Amygdala (tissue), 56 donors: ENCODE measurements around the gene AVPI1.
"Not testable (repeated sequence)": the region's sequence is repeated elsewhere in the genome, so short reads cannot be mapped to it uniquely, and the experiment has no call there.

Experiments
- DNase-seq, 56 donors: peaks; one replicate each; lab custom pipeline; 2025; lab: John Stamatoyannopoulos, UW

AVPI1 gene

GRCh38 chr10:97684368-97684713 is 2.7 kb downstream of the AVPI1 start:
- not testable (repeated sequence) for DNase-seq

GRCh38 chr10:97683556-97684367 is 3.3 kb downstream of the AVPI1 start:
- DNase-seq = peak in 2 of 56 donors; percentile 5 to 32

DNA sequence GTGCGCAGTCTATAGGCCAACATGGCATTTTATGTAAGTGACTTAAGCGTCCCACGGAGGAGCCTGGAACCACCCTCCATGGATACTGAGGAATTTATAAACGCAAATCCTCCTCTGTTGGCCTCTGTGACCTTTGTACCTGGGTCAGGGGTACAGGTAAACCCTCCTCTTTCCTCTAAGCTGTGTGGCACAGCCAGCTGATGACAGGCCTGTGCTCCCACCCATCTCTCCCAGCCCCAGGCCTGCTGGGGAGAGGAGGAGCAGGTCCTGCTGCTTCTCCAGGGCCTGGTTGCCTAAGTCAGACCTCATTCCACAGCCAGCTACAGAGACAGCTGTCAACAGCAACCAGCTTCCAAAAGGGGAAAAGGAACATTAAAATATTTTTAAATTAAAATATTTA is 5.0 kb downstream of the AVPI1 start:
- no peak for DNase-seq

GRCh38 chr10:97679594-97679993 is 7.4 kb downstream of the AVPI1 start:
- no peak for DNase-seq

DNA sequence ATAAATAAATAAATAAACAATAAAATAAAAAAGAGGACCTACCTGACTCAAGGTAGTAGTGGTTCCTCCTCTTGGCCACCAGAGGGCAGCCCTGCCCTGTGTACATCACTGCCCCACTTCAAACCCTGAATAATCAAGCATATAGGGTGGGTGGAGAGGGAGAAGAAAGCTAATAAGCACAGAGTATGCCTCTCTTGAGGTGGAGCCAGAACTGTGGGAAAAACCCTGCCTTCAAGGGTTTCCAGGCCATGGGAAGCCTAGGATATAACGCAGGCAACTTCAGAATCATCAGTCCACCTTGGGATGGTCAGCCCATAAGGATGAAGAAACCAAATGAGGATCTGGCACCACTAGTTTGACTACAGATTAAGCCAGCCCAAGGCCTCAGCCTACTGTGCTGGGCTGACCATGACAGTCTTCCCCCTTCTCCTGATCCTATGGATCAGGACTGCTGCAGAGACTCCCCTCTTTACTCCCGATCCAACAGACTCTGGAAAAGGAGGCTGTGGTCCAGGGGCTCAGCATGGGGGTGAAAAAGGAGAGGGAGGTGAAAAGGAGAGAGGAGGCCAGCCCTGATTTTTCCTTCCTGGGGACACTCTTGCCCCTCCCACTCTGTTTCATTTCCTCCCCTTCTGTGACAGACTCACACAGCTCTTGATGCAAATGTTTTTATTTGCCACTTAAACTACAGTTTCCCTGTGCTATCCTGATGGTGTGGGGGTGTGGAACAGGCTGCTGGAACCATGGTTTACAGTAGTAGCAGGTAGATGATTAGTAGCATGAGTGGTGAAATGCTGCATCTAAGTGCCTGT is 10.1 kb downstream of the AVPI1 start:
- DNase-seq = peak in 9 of 56 donors; percentile 15 to 45 (median 22)

- DNase-seq = no peak
Observed at GRCh38 chr10:97675222-97675621, 11.8 kb downstream of the AVPI1 start.

GRCh38 chr10:97673736-97674525 is 13.1 kb downstream of the AVPI1 start:
- peak in 13 of 56 donors; percentile 8 to 47 (median 29) for DNase-seq

DNA sequence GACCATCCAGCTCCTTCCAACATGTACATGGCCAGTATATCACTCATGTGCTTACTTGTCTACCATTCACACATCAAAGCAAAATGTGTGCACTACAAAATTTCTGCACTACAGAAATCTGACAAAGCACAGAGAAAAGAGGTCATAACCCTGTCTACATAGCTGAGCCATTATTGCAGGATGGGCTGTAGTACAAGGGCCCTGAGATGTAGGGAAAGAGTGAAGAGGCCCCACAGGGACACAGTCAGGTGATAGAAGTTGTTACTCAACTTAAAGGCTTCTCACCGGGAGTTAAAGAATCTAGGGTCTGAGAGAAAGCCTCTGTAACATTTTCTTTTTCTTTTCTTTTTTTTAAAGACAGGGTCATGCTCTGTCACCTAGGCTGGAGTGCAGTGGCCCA is 17.5 kb downstream of the AVPI1 start:
- no peak for DNase-seq

DNA sequence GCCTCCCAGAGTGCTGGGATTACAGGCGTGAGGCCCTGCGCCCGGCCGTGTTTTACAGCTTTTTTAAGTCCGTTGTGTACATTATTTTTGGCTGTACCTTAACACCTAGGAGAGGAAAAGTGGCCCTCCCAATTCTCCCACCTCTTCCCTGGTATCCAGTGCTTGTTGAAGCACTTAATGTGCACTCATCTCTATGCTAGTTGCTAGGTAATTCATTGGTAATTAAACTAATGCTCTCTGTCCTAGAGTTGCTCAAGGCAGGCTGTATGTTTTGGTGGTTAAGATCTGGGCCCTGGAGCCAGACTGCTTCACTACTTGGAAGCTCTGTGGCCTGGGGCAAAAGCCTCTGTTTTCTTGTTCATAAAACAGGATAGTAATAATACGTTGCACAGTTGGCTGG is 19.6 kb downstream of the AVPI1 start:
- DNase-seq = no peak

DNA sequence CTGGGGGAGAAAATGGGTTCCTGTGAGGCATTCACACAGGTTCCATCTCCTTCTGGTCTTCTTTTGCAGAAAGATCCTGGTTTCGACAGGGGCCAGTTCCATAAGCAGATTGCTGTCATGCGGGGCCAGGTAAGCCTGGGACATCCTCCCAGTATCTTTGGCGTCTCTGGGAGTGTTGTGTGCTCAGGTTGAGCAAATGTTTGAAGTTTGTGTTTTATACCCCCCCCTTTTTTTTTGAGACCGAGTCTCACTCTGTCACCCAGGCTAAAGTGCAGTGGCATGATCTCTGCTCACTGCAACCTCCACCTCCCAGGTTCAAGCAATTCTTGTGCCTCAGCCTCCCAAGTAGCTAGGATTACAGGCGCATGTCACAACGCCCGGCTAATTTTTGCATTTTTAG is 20.0 kb downstream of the AVPI1 start:
- DNase-seq = no peak

- DNase-seq = no peak
Observed at GRCh38 chr10:97664282-97664850, 22.7 kb downstream of the AVPI1 start.

GRCh38 chr10:97659589-97659988 is 27.5 kb downstream of the AVPI1 start:
- no peak for DNase-seq

DNA sequence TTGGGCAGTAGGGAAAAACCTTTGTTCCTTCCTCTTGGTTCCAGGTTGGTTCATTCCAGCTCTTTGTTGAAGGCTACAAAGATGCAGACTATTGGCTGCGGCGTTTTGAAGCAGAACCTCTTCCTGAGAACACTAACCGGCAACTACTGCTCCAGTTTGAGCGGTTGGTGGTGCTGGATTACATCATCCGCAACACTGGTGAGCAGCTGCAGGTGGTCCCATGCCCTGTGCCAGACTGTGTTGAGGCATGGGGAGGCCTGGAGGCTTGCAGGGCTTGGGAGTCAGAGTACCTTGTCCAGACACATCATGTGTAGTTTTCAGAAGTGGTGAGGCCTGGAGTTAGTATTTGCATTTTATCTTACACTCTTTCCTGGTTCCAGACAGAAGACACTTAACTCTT is 30.3 kb downstream of the AVPI1 start:
- no peak for DNase-seq

- DNase-seq = no peak
Observed at GRCh38 chr10:97651773-97652172, 35.3 kb downstream of the AVPI1 start.

DNA sequence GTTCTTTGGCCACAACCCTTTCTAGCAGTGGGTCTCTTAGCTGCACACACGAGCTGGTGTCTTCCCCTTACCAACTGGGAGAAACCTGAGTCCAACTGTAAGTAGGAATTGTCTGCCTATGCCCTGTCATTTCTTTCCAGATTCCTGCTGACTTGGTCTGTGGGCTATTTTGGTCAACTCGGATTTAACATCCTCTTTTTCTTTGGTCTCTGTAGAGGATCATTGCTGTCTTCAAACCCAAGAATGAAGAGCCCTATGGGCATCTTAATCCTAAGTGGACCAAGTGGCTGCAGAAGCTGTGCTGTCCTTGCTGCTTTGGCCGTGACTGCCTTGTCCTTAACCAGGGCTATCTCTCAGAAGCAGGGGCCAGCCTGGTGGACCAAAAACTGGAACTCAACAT is 36.3 kb downstream of the AVPI1 start:
- peak in 1 of 56 donors; percentile 28 for DNase-seq

DNA sequence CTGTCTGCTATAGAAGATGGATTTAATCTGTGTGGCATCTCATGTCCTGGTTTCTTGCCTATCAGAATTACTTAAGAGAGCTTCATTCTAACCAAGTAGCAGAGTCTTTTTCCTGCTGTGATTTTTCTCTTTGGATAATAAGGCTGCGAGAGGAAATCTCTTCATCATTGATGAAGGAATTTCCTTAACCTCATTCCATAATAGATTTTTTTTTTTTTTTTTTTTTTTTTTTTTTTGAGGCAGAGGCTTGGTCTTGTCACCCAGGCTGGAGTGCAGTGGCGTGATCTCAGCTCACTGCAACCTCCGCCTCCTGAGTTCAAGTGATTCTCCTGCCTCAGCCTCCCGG is 37.7 kb downstream of the AVPI1 start:
- not testable (repeated sequence) for DNase-seq

DNA sequence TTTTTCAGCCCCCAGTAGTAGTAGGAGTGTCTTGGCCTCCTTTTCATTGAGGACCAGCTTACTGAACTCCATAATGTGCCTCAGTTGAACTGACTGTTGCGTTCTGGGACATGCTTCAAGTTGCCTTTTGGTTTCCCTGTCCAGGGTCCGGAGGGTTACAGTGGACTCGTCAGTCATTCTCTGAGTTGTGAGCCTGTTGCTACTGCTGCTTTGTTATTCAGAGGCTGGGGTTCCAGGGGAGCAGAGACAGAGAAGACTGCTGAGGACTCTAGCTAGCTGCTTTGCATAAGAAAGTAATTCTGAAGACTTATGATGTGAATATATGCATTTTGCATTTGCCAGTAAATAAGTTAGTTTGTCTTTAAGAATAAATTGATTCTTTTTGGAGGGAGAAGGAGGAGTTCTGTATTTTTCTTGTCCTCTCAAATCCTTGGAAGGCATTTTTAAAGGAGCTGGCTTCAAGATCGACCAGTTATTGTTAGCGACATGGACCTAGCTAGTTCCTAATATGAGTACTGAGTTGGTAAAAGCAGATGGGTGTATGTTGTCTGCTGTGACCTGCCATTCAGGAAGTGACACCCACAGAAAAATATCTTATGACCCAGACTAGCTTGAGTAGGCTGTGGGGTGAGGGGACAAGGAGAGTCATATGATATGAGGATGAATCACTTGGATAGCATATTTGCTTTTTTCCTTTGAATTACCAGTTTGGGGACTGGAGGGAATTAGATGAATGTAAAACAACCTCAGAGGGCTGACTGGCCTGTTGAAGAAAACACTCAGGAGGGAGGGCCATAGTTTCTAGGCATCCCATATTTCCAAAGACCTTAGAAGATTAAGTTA is 38.3 kb downstream of the AVPI1 start:
- DNase-seq = peak in 2 of 56 donors; percentile 6 to 45

DNA sequence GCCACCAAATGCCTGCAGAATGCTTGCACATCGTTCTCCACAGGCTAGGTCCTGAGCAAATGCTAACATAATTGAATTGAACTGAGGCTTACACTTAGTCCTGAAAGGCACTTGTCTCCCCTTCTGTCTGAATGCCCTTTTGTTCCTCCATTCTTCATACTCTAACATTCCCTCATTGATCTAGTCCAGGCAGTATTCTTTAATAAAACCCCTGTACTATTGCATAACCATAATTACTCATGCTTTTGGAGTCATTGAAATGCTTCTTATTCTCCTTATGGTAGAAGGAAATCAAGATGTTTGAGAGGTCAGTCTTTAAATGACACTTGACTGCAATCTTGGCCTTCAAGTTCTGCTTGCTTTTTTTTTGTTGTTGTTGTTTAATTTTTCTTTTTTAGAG is 39.5 kb downstream of the AVPI1 start:
- no peak for DNase-seq

- no peak for DNase-seq
Observed at GRCh38 chr10:97644936-97645335, 42.1 kb downstream of the AVPI1 start.

DNA sequence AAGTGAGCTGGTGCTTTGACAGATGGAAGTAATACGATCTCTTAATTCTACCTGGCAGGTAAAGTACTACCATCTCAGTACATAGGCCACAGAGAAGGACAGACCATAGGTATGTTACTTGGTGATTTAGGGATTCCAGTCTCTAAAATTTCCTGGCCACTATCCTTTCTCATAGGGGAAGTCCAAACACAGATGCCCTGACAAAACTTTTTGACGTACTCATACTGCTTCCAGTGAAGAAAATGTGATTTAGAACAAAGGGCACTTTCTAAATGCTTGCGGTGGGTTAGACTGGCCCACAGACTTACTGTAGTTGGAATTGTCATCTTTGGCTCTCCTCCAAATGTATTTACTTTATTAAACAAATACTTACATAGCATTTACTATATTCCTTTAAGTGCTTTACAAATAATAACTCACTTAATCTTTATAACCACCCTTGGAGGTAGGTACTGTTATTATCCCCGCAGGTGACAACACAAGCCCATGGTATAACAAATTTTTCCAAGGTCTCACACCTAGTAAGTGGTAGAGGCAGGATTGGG is 43.5 kb downstream of the AVPI1 start:
- DNase-seq = no peak
